ENCODE data around the gene HMOX1.

- TF ChIP-seq, protein P1, sequence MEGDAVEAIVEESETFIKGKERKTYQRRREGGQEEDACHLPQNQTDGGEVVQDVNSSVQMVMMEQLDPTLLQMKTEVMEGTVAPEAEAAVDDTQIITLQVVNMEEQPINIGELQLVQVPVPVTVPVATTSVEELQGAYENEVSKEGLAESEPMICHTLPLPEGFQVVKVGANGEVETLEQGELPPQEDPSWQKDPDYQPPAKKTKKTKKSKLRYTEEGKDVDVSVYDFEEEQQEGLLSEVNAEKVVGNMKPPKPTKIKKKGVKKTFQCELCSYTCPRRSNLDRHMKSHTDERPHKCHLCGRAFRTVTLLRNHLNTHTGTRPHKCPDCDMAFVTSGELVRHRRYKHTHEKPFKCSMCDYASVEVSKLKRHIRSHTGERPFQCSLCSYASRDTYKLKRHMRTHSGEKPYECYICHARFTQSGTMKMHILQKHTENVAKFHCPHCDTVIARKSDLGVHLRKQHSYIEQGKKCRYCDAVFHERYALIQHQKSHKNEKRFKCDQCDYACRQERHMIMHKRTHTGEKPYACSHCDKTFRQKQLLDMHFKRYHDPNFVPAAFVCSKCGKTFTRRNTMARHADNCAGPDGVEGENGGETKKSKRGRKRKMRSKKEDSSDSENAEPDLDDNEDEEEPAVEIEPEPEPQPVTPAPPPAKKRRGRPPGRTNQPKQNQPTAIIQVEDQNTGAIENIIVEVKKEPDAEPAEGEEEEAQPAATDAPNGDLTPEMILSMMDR (IDR thresholded peaks at IDR 0.05; ENCODE audit: insufficient read depth, low read length, poor library complexity, severe bottlenecking) = no peak
- TF ChIP-seq EZH2phosphoT487 (conservative IDR thresholded peaks at IDR 0.05; ENCODE audit: low read length) = no peak
Observed at GRCh38 chr22:35337932-35338331, 43.0 kb upstream of the HMOX1 start.
